Right ventricle myocardium superior (tissue), 1 donor: ENCODE measurements around the gene ANKLE2. TPM values are rescaled to one million over a fixed set of nuclear protein-coding genes. Genes with fewer than 3 reads are reported as not detected.
"Not testable (repeated sequence)": the region's sequence is repeated elsewhere in the genome, so short reads cannot be mapped to it uniquely, and the experiment has no call there.

Experiments used
- ATAC-seq: fragments of 200-7000 bp; cut with Tn5 transposase; one replicate; pipeline ENCODE4 v1.9.1; 2020; ENCODE audit warnings: mild to moderate bottlenecking; ENCODE audit not compliant: poor library complexity
- DNase-seq: peaks from one replicate; pipeline ENCODE4 v3.0.0-alpha.2; 2020
- intact Hi-C: fragments of 100-400 bp; cut with DNase I; formaldehyde crosslinking; loops from one replicate; pipeline ENCODE4 v1.11.2; 2022
- long read RNA-seq: library from polyadenylated mRNA; unstranded; transcript quantifications from one replicate; pipeline ENCODE4 v2.0.0, GENCODE V29; 2021
- total RNA-seq: library from RNA; stranded (reverse); fragmentation: NEBNext Ultra II Directional; extraction: Animal tissue kit (Norgen Biotek cat#: 25700); gene quantifications from one replicate; pipeline ENCODE4 v1.2.1, GENCODE V29; 2021
- donor health status: DM: no; HTN: yes; CAD: no; lungs with severe emphysema.

ANKLE2 gene
- 25.6 TPM for total RNA-seq
- long read RNA-seq, full-length matches to known transcripts, result 69 of 91 reads
- long read RNA-seq, partial matches to known transcripts, result 11 of 91 reads
- long read RNA-seq, other reads (novel, unspliced or antisense), result 11 of 91 reads

- ATAC-seq (no peak), DNase-seq (peak; percentile 75)
- intact Hi-C loops, result no loop called here
Measured at GRCh38 chr12:132761032-132761920, at the start of gene ANKLE2. ANKLE2 (minus strand) TSS chr12:132761832; CDS start chr12:132761798, 34 bp downstream.

GRCh38 chr12:132809391-132809790 lies 47.8 kb upstream of the ANKLE2 start:
- ATAC-seq, intact Hi-C loops: not testable (repeated sequence)
- DNase-seq, result peak; percentile 56

GRCh38 chr12:132807295-132808092 lies 45.9 kb upstream of the ANKLE2 start:
- no peak for ATAC-seq
- intact Hi-C loops, result no loop called here
- no peak for DNase-seq

GRCh38 chr12:132806857-132807256 lies 45.2 kb upstream of the ANKLE2 start:
- DNase-seq (no peak), ATAC-seq (no peak)
- intact Hi-C loops, result no loop called here

GRCh38 chr12:132804426-132804861 lies 42.8 kb upstream of the ANKLE2 start:
- intact Hi-C loops, result no loop called here
- DNase-seq (no peak), ATAC-seq (no peak)

- DNase-seq (peak; percentile 73), ATAC-seq (peak; percentile 67)
- intact Hi-C loops, result no loop called here
Measured at GRCh38 chr12:132803888-132804287, 42.3 kb upstream of the ANKLE2 start.

GRCh38 chr12:132803125-132803524 lies 41.5 kb upstream of the ANKLE2 start:
- ATAC-seq (no peak), DNase-seq (no peak)
- intact Hi-C loops, result no loop called here

GRCh38 chr12:132801741-132802140 lies 40.1 kb upstream of the ANKLE2 start:
- ATAC-seq, result no peak
- intact Hi-C loops, result no loop called here
- no peak for DNase-seq

GRCh38 chr12:132798836-132799235 lies 37.2 kb upstream of the ANKLE2 start:
- ATAC-seq (no peak), DNase-seq (no peak)
- intact Hi-C loops, result no loop called here

GRCh38 chr12:132797820-132798570 lies 36.4 kb upstream of the ANKLE2 start:
- no peak for DNase-seq
- intact Hi-C loops, result no loop called here
- no peak for ATAC-seq

GRCh38 chr12:132795847-132796246 lies 34.2 kb upstream of the ANKLE2 start:
- intact Hi-C loops, result no loop called here
- no peak for ATAC-seq
- no peak for DNase-seq

- intact Hi-C loops, ATAC-seq, DNase-seq: not testable (repeated sequence)
Measured at GRCh38 chr12:132791940-132792339, 30.3 kb upstream of the ANKLE2 start.

GRCh38 chr12:132789099-132789471 lies 27.5 kb upstream of the ANKLE2 start:
- ATAC-seq (no peak), DNase-seq (no peak)
- intact Hi-C loops, result no loop called here

GRCh38 chr12:132788375-132789098 lies 26.9 kb upstream of the ANKLE2 start:
- DNase-seq (no peak), ATAC-seq (no peak)
- intact Hi-C loops, result no loop called here

GRCh38 chr12:132787877-132788276 lies 26.2 kb upstream of the ANKLE2 start:
- intact Hi-C loops, result no loop called here
- ATAC-seq, result no peak
- DNase-seq, result no peak

GRCh38 chr12:132786192-132786591 lies 24.6 kb upstream of the ANKLE2 start:
- intact Hi-C loops, result no loop called here
- ATAC-seq (no peak), DNase-seq (no peak)

- ATAC-seq (no peak), DNase-seq (no peak)
- intact Hi-C loops, result no loop called here
Measured at GRCh38 chr12:132784580-132784979, 22.9 kb upstream of the ANKLE2 start.

- ATAC-seq (peak; percentile 37), DNase-seq (no peak)
- intact Hi-C loops, result no loop called here
Measured at GRCh38 chr12:132783917-132784531, 22.4 kb upstream of the ANKLE2 start.
